AG08396 (cell line): ENCODE measurements around the gene MCC.
A peak's percentile ranks its signal among the peaks of the same experiment; 100 is the strongest.

Experiments
- DNase-seq: peaks from one replicate; pipeline ENCODE4 v3.0.0; 2012; ENCODE audit warnings: low spot score, mixed read lengths

MCC gene

GRCh38 chr5:113269023-113269997, 218.9 kb downstream of the MCC start:
- no peak for DNase-seq

GRCh38 chr5:113268232-113268631, 220.0 kb downstream of the MCC start:
- DNase-seq, result no peak

- no peak for DNase-seq
Observed at GRCh38 chr5:113267361-113267900, 220.8 kb downstream of the MCC start.

GRCh38 chr5:113266913-113267227, 221.4 kb downstream of the MCC start:
- DNase-seq, result no peak

- DNase-seq, result no peak
Observed at GRCh38 chr5:113266227-113266912, 221.9 kb downstream of the MCC start.

- DNase-seq, result no peak
Observed at GRCh38 chr5:113265190-113265589, 223.1 kb downstream of the MCC start.

GRCh38 chr5:113264046-113264445, 224.2 kb downstream of the MCC start:
- DNase-seq, result no peak

- no peak for DNase-seq
Observed at GRCh38 chr5:113263545-113263944, 224.7 kb downstream of the MCC start.

- DNase-seq, result no peak
Observed at GRCh38 chr5:113262674-113263073, 225.6 kb downstream of the MCC start.

GRCh38 chr5:113259034-113259433, 229.2 kb downstream of the MCC start:
- DNase-seq, result no peak

- DNase-seq, result no peak
Observed at GRCh38 chr5:113257545-113257944, 230.7 kb downstream of the MCC start.

- DNase-seq, result no peak
Observed at GRCh38 chr5:113256671-113257452, 231.4 kb downstream of the MCC start.

- DNase-seq, result no peak
Observed at GRCh38 chr5:113255579-113256386, 232.5 kb downstream of the MCC start.

- no peak for DNase-seq
Observed at GRCh38 chr5:113255105-113255504, 233.1 kb downstream of the MCC start.

- no peak for DNase-seq
Observed at GRCh38 chr5:113253037-113253436, 235.2 kb downstream of the MCC start.

GRCh38 chr5:113252066-113252465, 236.2 kb downstream of the MCC start:
- DNase-seq, result no peak

GRCh38 chr5:113250341-113250953, 237.8 kb downstream of the MCC start:
- DNase-seq, result peak; percentile 73

- DNase-seq, result no peak
Observed at GRCh38 chr5:113249206-113249605, 239.0 kb downstream of the MCC start.

GRCh38 chr5:113246361-113246870, 241.8 kb downstream of the MCC start:
- no peak for DNase-seq

GRCh38 chr5:113245427-113246225, 242.6 kb downstream of the MCC start:
- DNase-seq, result no peak
